Neural progenitor cell (in vitro differentiated cells): ENCODE results near the gene KMT2C. TPM values are rescaled to one million over a fixed set of nuclear protein-coding genes. Genes with fewer than 3 reads are reported as not detected.

Experiments
- DNase-seq: peaks from one replicate; pipeline ENCODE4 v3.0.0-alpha.2; 2016; ENCODE audit warnings: low spot score
- H2AFZ ChIP-seq: fragments of 200-600 bp; sonication (generic); replicated peaks from 2 replicates; pipeline ENCODE4 v1.6.1; 2016; ENCODE audit warnings: antibody characterized with exemption
- H3F3A ChIP-seq: fragments of 200-600 bp; sonication (generic); 2 replicates; pipeline ENCODE4 v1.6.1; 2016; ENCODE audit warnings: antibody characterized with exemption, low read depth
- H3K27ac ChIP-seq: fragments of 200-600 bp; sonication (generic); 2 replicates; pipeline ENCODE4 v1.5.1; 2016; ENCODE audit warnings: mild to moderate bottlenecking
- H3K27me3 ChIP-seq: fragments of 200-600 bp; sonication (generic); 2 replicates; pipeline ENCODE4 v1.6.1; 2016; ENCODE audit warnings: mild to moderate bottlenecking, moderate library complexity
- H3K36me3 ChIP-seq: fragments of 200-600 bp; sonication (generic); 2 replicates; pipeline ENCODE4 v1.5.1; 2016
- H3K4me1 ChIP-seq: fragments of 200-600 bp; sonication (generic); 2 replicates; pipeline ENCODE4 v1.6.1; 2016; ENCODE audit warnings: mixed run types
- H3K4me2 ChIP-seq: fragments of 200-600 bp; sonication (generic); 2 replicates; pipeline ENCODE4 v1.6.1; 2016
- H3K4me3 ChIP-seq: fragments of 200-600 bp; sonication (generic); 2 replicates; pipeline ENCODE4 v1.5.1; 2016
- H3K79me2 ChIP-seq: fragments of 200-600 bp; sonication (generic); 2 replicates; pipeline ENCODE4 v1.6.1; 2016; ENCODE audit warnings: low read depth
- H3K9ac ChIP-seq: fragments of 200-600 bp; sonication (generic); 2 replicates; pipeline ENCODE4 v1.6.1; 2016
- H3K9me3 ChIP-seq: fragments of 200-600 bp; sonication (generic); 2 replicates; pipeline ENCODE4 v1.5.1; 2016; ENCODE audit warnings: low read depth
- H4K20me1 ChIP-seq: fragments of 200-600 bp; sonication (generic); 2 replicates; pipeline ENCODE4 v1.6.1; 2016; ENCODE audit warnings: low read depth
- H3K27ac Mint-ChIP-seq: 3 replicates; pipeline ENCODE4 v1.8.0; 2021; ENCODE audit warnings: mixed read lengths
- H3K27me3 Mint-ChIP-seq: 2 replicates; pipeline ENCODE4 v1.8.0; 2022; ENCODE audit warnings: low read depth, mild to moderate bottlenecking, inconsistent platforms, moderate library complexity, mixed read lengths; ENCODE audit not compliant: insufficient read depth
- H3K36me3 Mint-ChIP-seq: 3 replicates; pipeline ENCODE4 v1.8.0; 2021; ENCODE audit warnings: mixed read lengths
- H3K4me1 Mint-ChIP-seq: 3 replicates; pipeline ENCODE4 v1.8.0; 2021; ENCODE audit warnings: mixed read lengths
- H3K4me3 Mint-ChIP-seq: 3 replicates; pipeline ENCODE4 v1.8.0; 2021; ENCODE audit warnings: mild to moderate bottlenecking, moderate library complexity, mixed read lengths
- H3K9me3 Mint-ChIP-seq: 3 replicates; pipeline ENCODE4 v1.8.0; 2020; ENCODE audit warnings: mixed read lengths
- CTCF ChIP-seq: fragments of 200-600 bp; sonication (generic); IDR thresholded peaks from 2 replicates; pipeline ENCODE4 v1.5.1; 2017; ENCODE audit warnings: antibody characterized with exemption, mild to moderate bottlenecking
- EZH2 ChIP-seq: fragments of 200-600 bp; sonication (generic); IDR thresholded peaks from 2 replicates; pipeline ENCODE4 v1.6.1; 2017; ENCODE audit warnings: antibody characterized with exemption, mild to moderate bottlenecking, moderate library complexity
- EZH2phosphoT487 ChIP-seq: fragments of 200-600 bp; sonication (generic); IDR thresholded peaks from 2 replicates; pipeline ENCODE4 v1.6.1; 2017; ENCODE audit warnings: antibody characterized with exemption
- total RNA-seq: library from RNA; depleted of rRNA; stranded (reverse); fragments of >200 nt; gene quantifications from 2 replicates; pipeline ENCODE4 v1.2.3, GENCODE V29; 2015; ENCODE audit warnings: low replicate concordance

KMT2C gene
- total RNA-seq, 1 donor from 2014 or later, result 26.4 TPM

DNA sequence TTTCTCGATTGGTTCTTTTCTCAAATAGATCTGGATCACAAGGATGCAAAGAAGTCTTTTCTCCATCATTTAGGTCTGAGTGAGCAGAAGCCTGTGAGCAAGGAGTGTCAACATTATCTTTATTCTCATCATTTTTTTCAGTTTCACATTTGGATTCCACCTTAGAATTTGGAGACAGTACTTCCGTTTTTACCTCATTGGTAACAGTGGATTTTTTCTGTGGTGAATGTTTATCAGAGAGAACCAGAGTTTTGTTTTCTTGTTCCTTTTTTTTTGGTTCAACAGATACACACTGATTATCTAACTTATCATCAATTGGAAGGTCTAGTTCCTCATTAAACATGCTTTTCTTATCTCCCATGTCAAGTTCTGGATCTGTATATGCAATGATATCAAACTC, 259.0 kb downstream of the KMT2C start:
- H3K9me3 ChIP-seq, result no peaks in the 10 kb centered on the region
- Mint-ChIP-seq H3K27ac (no peak overlapping the region), H3K36me3 (peaks cover 39% of the 10 kb centered on the region), H3K27me3 (no peaks in the 10 kb centered on the region), H3K4me3 (no peak overlapping the region), H3K9me3 (no peaks in the 10 kb centered on the region), H3K4me1 (no peaks in the 10 kb centered on the region)
- H3K4me3 ChIP-seq, result no peak overlapping the region
- no peak for DNase-seq
- H3K27me3 ChIP-seq, result no peaks in the 10 kb centered on the region
- H2AFZ ChIP-seq, result no peak overlapping the region
- no peak overlapping the region for H3K9ac ChIP-seq
- H3K4me2 ChIP-seq, result no peak overlapping the region
- H3F3A ChIP-seq, result no peaks in the 10 kb centered on the region
- TF ChIP-seq EZH2phosphoT487, result no peak
- TF ChIP-seq EZH2, result no peak
- no peak for TF ChIP-seq CTCF
- no peaks in the 10 kb centered on the region for H3K4me1 ChIP-seq
- no peak overlapping the region for H3K27ac ChIP-seq
- H3K79me2 ChIP-seq, result no peaks in the 10 kb centered on the region
- H4K20me1 ChIP-seq, result no peaks in the 10 kb centered on the region
- H3K36me3 ChIP-seq, result peaks cover 7% of the 10 kb centered on the region

GRCh38 chr7:152173372-152174070, 262.3 kb downstream of the KMT2C start:
- Histone ChIP-seq H3K4me1 (no peaks in the 10 kb centered on the region), H3K79me2 (no peaks in the 10 kb centered on the region), H3K36me3 (peaks cover 21% of the 10 kb centered on the region), H3K27ac (no peak overlapping the region), H2AFZ (no peak overlapping the region), H4K20me1 (no peaks in the 10 kb centered on the region), H3K4me2 (no peak overlapping the region), H3K27me3 (no peaks in the 10 kb centered on the region), H3K9ac (no peak overlapping the region), H3K4me3 (no peak overlapping the region), H3F3A (no peaks in the 10 kb centered on the region), H3K9me3 (no peaks in the 10 kb centered on the region)
- Mint-ChIP-seq H3K9me3 (no peaks in the 10 kb centered on the region), H3K27me3 (no peaks in the 10 kb centered on the region), H3K36me3 (peaks cover 28% of the 10 kb centered on the region), H3K4me3 (no peak overlapping the region), H3K27ac (no peak overlapping the region), H3K4me1 (no peaks in the 10 kb centered on the region)
- TF ChIP-seq EZH2 (no peak), EZH2phosphoT487 (no peak), CTCF (no peak)
- DNase-seq, result no peak

DNA sequence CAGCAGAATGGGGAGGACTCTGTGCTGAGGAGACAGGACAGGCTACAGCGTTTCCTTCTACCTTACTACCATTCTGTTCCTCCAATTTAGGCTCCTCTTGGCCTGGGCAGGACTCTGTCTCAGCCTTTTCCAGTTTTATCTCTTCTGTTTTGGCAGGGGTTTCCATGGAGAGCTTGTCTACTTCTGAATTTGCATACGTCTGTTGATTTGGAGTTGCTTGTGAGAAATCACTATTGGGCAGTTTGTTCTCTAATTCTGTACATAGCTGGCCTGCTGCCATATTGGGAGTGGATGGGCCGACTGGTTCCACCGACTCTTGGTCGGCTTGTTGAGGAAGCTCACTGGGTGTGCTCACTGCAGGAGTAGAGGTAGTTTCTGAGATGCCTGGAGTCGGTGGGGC, 273.5 kb downstream of the KMT2C start:
- H3K4me2 ChIP-seq, result no peak overlapping the region
- no peaks in the 10 kb centered on the region for H3K27me3 ChIP-seq
- Mint-ChIP-seq H3K36me3 (peaks cover 38% of the 10 kb centered on the region), H3K27me3 (no peaks in the 10 kb centered on the region), H3K9me3 (no peaks in the 10 kb centered on the region), H3K27ac (no peak overlapping the region), H3K4me1 (no peaks in the 10 kb centered on the region), H3K4me3 (no peak overlapping the region)
- peaks cover 14% of the 10 kb centered on the region for H3K36me3 ChIP-seq
- no peak overlapping the region for H2AFZ ChIP-seq
- DNase-seq, result no peak
- H3F3A ChIP-seq, result no peaks in the 10 kb centered on the region
- H3K4me1 ChIP-seq, result no peaks in the 10 kb centered on the region
- no peak overlapping the region for H3K9ac ChIP-seq
- no peaks in the 10 kb centered on the region for H3K79me2 ChIP-seq
- H3K9me3 ChIP-seq, result no peaks in the 10 kb centered on the region
- no peak overlapping the region for H3K27ac ChIP-seq
- H4K20me1 ChIP-seq, result no peaks in the 10 kb centered on the region
- no peak overlapping the region for H3K4me3 ChIP-seq
- TF ChIP-seq CTCF, result no peak
- TF ChIP-seq EZH2, result no peak
- no peak for TF ChIP-seq EZH2phosphoT487
